B cell (primary cell): ENCODE data around the gene IL11. TPM values are rescaled to one million over a fixed set of nuclear protein-coding genes. Genes with fewer than 3 reads are reported as not detected.
"Not testable (repeated sequence)": the region's sequence is repeated elsewhere in the genome, so short reads cannot be mapped to it uniquely, and the experiment has no call there.

Experiments used
- ATAC-seq: fragments of 200-7000 bp; cut with Tn5 transposase; one replicate; pipeline ENCODE4 v1.10.0; 2021; ENCODE audit warnings: low read depth, mild to moderate bottlenecking, moderate number of reproducible peaks, moderate library complexity
- CTCF ChIA-PET: fragments of 350-600 bp; sonication (Branson Sonifier 250); formaldehyde crosslinking; loops from one replicate; lab custom pipeline; 2021; ENCODE audit warnings: antibody characterized with exemption, inconsistent platforms; lab: Charles Lee
- POLR2A ChIA-PET: fragments of 350-600 bp; sonication (Branson Sonifier 250); formaldehyde crosslinking; loops from one replicate; lab custom pipeline; 2021; ENCODE audit warnings: antibody characterized with exemption; lab: Charles Lee
- DNase-seq: peaks from one replicate; pipeline ENCODE4 v3.0.0; 2013
- H2AFZ ChIP-seq: 2 replicates; pipeline ENCODE4 v1.6.1; 2012; ENCODE audit warnings: mild to moderate bottlenecking, low read depth, low read length; ENCODE audit not compliant: insufficient read depth, poor library complexity, severe bottlenecking
- H3K27ac ChIP-seq, 2 donors: 1 replicate in 1 of 2; 2 replicates in 1 of 2; pipeline ENCODE4 v1.5.1; 2012 to 2013; ENCODE audit warnings: low read length in 2 of 2, mild to moderate bottlenecking in 2 of 2, moderate library complexity in 1 of 2
- H3K27me3 ChIP-seq, 4 experiments: fragments of 200-600 bp in 1 of 4; sonication (generic) in 1 of 4; replicated peaks in 1 of 4; 1 replicate in 2 of 4; 2 replicates in 2 of 4; pipeline versions ENCODE4 v1.6.1 to v1.7.0; 2013 to 2016; ENCODE audit warnings: low read length in 3 of 4, mild to moderate bottlenecking in 2 of 4, mixed read lengths in 1 of 4, moderate library complexity in 1 of 4; ENCODE audit not compliant: insufficient read depth in 4 of 4, control insufficient read depth in 3 of 4; ENCODE audit errors: control extremely low read depth in 1 of 4
- H3K36me3 ChIP-seq, 2 experiments: replicated peaks in 1 of 2; 1 replicate in 1 of 2; 2 replicates in 1 of 2; pipeline versions ENCODE4 v1.6.1 to v1.7.1; 2013; ENCODE audit warnings: low read length in 1 of 2; ENCODE audit not compliant: insufficient read depth in 2 of 2, control insufficient read depth in 1 of 2; ENCODE audit errors: control extremely low read depth in 1 of 2, extremely low read depth in 1 of 2
- H3K4me1 ChIP-seq, 2 donors: fragments of 200-600 bp in 1 of 2; sonication (generic) in 1 of 2; 1 replicate in 1 of 2; 2 replicates in 1 of 2; pipeline versions ENCODE4 v1.5.1 to v1.6.1; 2013 to 2017; ENCODE audit warnings: low read length in 2 of 2; ENCODE audit not compliant: control insufficient read depth in 2 of 2, insufficient read depth in 2 of 2
- H3K4me2 ChIP-seq: replicated peaks from 2 replicates; pipeline ENCODE3; 2012; ENCODE audit warnings: mild to moderate bottlenecking, low read depth, low read length; ENCODE audit not compliant: poor library complexity, severe bottlenecking
- H3K4me3 ChIP-seq, 5 experiments: fragments of 200-600 bp in 1 of 5; sonication (generic) in 1 of 5; 1 replicate in 3 of 5; 2 replicates in 2 of 5; pipeline versions ENCODE4 v1.5.1 to v1.7.0; 2011 to 2016; ENCODE audit warnings: low read length in 4 of 5, mild to moderate bottlenecking in 4 of 5, low read depth in 2 of 5, control low read depth in 1 of 5, moderate library complexity in 1 of 5; ENCODE audit not compliant: insufficient read depth in 1 of 5; ENCODE audit errors: control extremely low read depth in 1 of 5, extremely low read depth in 1 of 5
- H3K79me2 ChIP-seq: fragments of 200-600 bp; sonication (generic); one replicate; pipeline ENCODE4 v1.6.0; 2016; ENCODE audit warnings: low read length; ENCODE audit not compliant: control insufficient read depth, insufficient read depth
- H3K9ac ChIP-seq: fragments of 200-600 bp; sonication (generic); 2 replicates; pipeline ENCODE4 v1.6.1; 2017; ENCODE audit warnings: mild to moderate bottlenecking, low read length, moderate library complexity
- H3K9me3 ChIP-seq, 3 donors: one replicate each; pipeline versions ENCODE4 v1.6.1 to v1.7.1; 2013; ENCODE audit warnings: low read length in 2 of 3; ENCODE audit not compliant: control insufficient read depth in 2 of 3, insufficient read depth in 1 of 3; ENCODE audit errors: control extremely low read depth in 1 of 3
- H4K20me1 ChIP-seq: 2 replicates; pipeline ENCODE4 v1.6.0; 2012; ENCODE audit warnings: mild to moderate bottlenecking, low read length; ENCODE audit not compliant: insufficient read depth, control insufficient read depth, poor library complexity, severe bottlenecking
- H3K27ac Mint-ChIP-seq: one replicate; pipeline ENCODE4 v1.8.0; 2021; ENCODE audit warnings: mixed read lengths
- H3K27me3 Mint-ChIP-seq: one replicate; pipeline ENCODE4 v1.8.0; 2021; ENCODE audit warnings: mixed read lengths
- H3K4me1 Mint-ChIP-seq: one replicate; pipeline ENCODE4 v1.8.0; 2021; ENCODE audit warnings: mixed read lengths
- H3K4me3 Mint-ChIP-seq: one replicate; pipeline ENCODE4 v1.8.0; 2021; ENCODE audit warnings: mixed read lengths
- H3K9me3 Mint-ChIP-seq: one replicate; pipeline ENCODE4 v1.8.0; 2022; ENCODE audit warnings: mixed read lengths; ENCODE audit not compliant: insufficient read depth
- EZH2 ChIP-seq: IDR thresholded peaks from 2 replicates; pipeline ENCODE4 v1.6.1; 2012; ENCODE audit warnings: borderline replicate concordance, low read depth, mild to moderate bottlenecking, moderate library complexity, low read length; ENCODE audit not compliant: insufficient read depth, poor library complexity, severe bottlenecking
- WGBS: methylation state at CpG from one replicate; pipeline ENCODE4 v1.1.5; 2013; ENCODE audit warnings: missing lambda C conversion rate; ENCODE audit not compliant: insufficient coverage; 5-methylcytosine and 5-hydroxymethylcytosine counted together
- intact Hi-C: fragments of 100-400 bp; cut with micrococcal nuclease; formaldehyde crosslinking; loops from one replicate; pipeline ENCODE4 v1.10.0; 2022
- polyA plus RNA-seq: library from polyadenylated mRNA; depleted of rRNA; stranded (reverse); fragments of >200 nt; gene quantifications from 2 replicates; pipeline ENCODE4 v1.2.3, GENCODE V29; 2012
- total RNA-seq, 2 donors: library from RNA; stranded (reverse); fragments of 120-200 nt in 1 of 2; gene quantifications; 1 replicate in 1 of 2; 2 replicates in 1 of 2; pipeline versions ENCODE4 v1.2.3 to v1.2.4, GENCODE V29; 2013 to 2022
- TF ChIP-seq, protein P1 (sequence below): fragments of 200-600 bp; IDR thresholded peaks from one replicate; pipeline ENCODE4 v1.8.0; 2022; ENCODE audit warnings: antibody characterized with exemption, mild to moderate bottlenecking

Gene IL11
- total and polyA plus RNA-seq, 2 donors (not counting 1 experiment from before 2014, with no cell fraction given): not detected

DNA sequence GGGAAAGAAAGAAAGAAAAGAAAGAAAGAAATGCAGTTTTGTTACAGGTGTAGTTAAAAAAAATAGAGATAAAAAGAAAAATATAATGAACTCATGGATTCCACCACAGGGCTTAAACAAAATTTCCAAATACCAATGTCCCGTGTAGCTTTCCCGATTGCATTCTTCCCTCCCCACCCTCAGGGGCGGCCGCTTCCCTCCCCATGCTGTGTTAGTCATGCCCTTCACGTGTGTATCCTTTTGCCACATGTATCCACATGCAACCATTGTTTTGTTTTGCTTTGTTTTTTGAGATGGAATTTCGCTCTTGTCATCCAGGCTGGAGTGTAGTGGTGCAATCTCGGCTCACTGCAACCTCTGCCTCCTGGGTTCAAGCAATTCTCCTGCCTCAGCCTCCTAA is 34.2 kb downstream of the IL11 start:
- peaks cover 0 to 7% (median 0%) of the 10 kb centered on the region in 3 donors for H3K9me3 ChIP-seq
- H3K79me2 ChIP-seq: peaks cover 11% of the 10 kb centered on the region
- no peak overlapping the region for H3K9ac ChIP-seq
- CTCF ChIA-PET: no interaction called here
- H2AFZ ChIP-seq: no peak overlapping the region
- POLR2A ChIA-PET: no interaction called here
- no peak overlapping the region for H3K27ac ChIP-seq
- Mint-ChIP-seq H3K4me1 (peaks cover 17% of the 10 kb centered on the region), H3K27me3 (peaks cover 26% of the 10 kb centered on the region), H3K9me3 (no peaks in the 10 kb centered on the region), H3K27ac (no peak overlapping the region), H3K4me3 (no peak overlapping the region)
- 100% methylated on average over 2 of the region's 7 CpGs for WGBS
- DNase-seq (no peak), ATAC-seq (no peak)
- H3K27me3 ChIP-seq: peaks cover 0 to 29% (median 9%) of the 10 kb centered on the region in 4 experiments
- intact Hi-C loops: loop anchor here (5.0 kb wide), 1 partner anchor 1469 kb away; the partner anchor contains the start of gene MYADM
- no peak overlapping the region for H3K4me2 ChIP-seq
- H4K20me1 ChIP-seq: no peaks in the 10 kb centered on the region
- no peak for TF ChIP-seq EZH2
- TF ChIP-seq, protein P1, sequence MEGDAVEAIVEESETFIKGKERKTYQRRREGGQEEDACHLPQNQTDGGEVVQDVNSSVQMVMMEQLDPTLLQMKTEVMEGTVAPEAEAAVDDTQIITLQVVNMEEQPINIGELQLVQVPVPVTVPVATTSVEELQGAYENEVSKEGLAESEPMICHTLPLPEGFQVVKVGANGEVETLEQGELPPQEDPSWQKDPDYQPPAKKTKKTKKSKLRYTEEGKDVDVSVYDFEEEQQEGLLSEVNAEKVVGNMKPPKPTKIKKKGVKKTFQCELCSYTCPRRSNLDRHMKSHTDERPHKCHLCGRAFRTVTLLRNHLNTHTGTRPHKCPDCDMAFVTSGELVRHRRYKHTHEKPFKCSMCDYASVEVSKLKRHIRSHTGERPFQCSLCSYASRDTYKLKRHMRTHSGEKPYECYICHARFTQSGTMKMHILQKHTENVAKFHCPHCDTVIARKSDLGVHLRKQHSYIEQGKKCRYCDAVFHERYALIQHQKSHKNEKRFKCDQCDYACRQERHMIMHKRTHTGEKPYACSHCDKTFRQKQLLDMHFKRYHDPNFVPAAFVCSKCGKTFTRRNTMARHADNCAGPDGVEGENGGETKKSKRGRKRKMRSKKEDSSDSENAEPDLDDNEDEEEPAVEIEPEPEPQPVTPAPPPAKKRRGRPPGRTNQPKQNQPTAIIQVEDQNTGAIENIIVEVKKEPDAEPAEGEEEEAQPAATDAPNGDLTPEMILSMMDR: no peak
- no peak overlapping the region for H3K4me3 ChIP-seq
- no peaks in the 10 kb centered on the region for H3K36me3 ChIP-seq
- peaks cover 13 to 22% of the 10 kb centered on the region in 2 donors for H3K4me1 ChIP-seq

DNA sequence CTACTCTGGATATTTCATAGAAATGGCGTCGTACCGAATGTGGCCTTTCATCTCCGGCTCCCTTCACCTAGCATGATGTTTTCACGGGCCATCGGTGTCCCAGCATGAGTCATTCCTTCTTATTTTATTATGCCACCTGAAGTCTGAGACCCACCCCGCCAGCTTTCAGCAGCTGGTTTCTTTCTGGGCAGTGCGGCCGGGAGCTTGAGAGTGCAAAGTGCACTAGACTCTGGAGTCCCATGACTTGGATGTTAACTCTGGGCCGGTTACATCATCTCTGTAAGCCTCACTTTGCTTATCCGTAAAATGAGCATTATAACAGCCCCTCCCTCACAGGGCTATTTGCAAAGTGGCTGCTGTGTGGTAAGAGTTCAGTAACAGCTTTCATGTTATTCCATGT is 36.4 kb downstream of the IL11 start:
- H2AFZ ChIP-seq: no peak overlapping the region

DNA sequence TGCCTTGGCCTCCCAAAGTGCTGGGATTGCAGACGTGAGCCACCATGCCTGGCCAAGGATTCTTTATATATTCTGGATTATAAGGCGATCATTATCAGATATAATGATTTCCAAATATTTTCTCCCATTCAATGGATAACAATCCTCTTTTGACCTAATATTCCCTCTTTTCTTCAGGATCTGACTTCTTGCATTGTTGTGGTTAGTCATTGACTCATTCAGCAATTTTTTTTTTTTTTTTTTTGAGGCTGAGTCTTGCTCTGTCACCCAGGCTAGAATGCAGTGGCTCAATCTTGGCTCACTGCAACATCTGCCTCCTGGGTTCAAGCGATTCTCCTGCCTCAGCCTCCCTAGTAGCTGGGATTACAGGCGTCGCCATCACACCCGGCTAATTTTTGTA is 40.5 kb downstream of the IL11 start:
- H3K9ac ChIP-seq, ATAC-seq, H3K36me3 ChIP-seq, H3K27ac ChIP-seq, H3K4me1 ChIP-seq, intact Hi-C loops, CTCF ChIA-PET, H3K79me2 ChIP-seq, DNase-seq, H3K4me2 ChIP-seq, H3K9me3 ChIP-seq, H3K4me3 ChIP-seq, H3K27ac Mint-ChIP-seq, H3K9me3 Mint-ChIP-seq, H3K4me1 Mint-ChIP-seq, H3K4me3 Mint-ChIP-seq, H4K20me1 ChIP-seq, POLR2A ChIA-PET, H2AFZ ChIP-seq: not testable (repeated sequence)
- peaks cover 30% of the 10 kb centered on the region for H3K27me3 Mint-ChIP-seq
- H3K27me3 ChIP-seq: peaks cover 0 to 13% (median under 1%) of the 10 kb centered on the region in 4 experiments
- WGBS: 100% methylated on average over 4 of the region's 6 CpGs

More for the DNA sequence above, 36.4 kb downstream of the IL11 start:
- Histone ChIP-seq H3K79me2 (no peaks in the 10 kb centered on the region), H3K9me3 (no peaks in the 10 kb centered on the region), H3K27ac (no peak overlapping the region), H3K36me3 (no peaks in the 10 kb centered on the region), H4K20me1 (no peaks in the 10 kb centered on the region), H3K4me2 (no peak overlapping the region), H3K27me3 (peaks cover 0 to 20% (median 4%) of the 10 kb centered on the region in 4 experiments), H3K9ac (no peak overlapping the region), H3K4me1 (peaks cover 2 to 8% of the 10 kb centered on the region in 2 donors), H3K4me3 (no peak overlapping the region)
- TF ChIP-seq, protein P1: no peak
- no peak for TF ChIP-seq EZH2
- DNase-seq (no peak), ATAC-seq (no peak)
- peaks cover 26% of the 10 kb centered on the region for H3K27me3 Mint-ChIP-seq
- ChIA-PET CTCF (no interaction called here), POLR2A (no interaction called here)
- peaks cover 5% of the 10 kb centered on the region for H3K4me1 Mint-ChIP-seq
- intact Hi-C loops: no loop called here
- no peak overlapping the region for H3K27ac Mint-ChIP-seq
- 96% methylated on average over 9 of the region's 11 CpGs for WGBS
- H3K4me3 Mint-ChIP-seq: no peak overlapping the region
- H3K9me3 Mint-ChIP-seq: no peaks in the 10 kb centered on the region
